BE2C (cell line): ENCODE measurements around the gene CNGA1.

Source experiments
- DNase-seq: peaks from one replicate; pipeline ENCODE4 v3.0.0-alpha.2; 2020
- H3K27me3 ChIP-seq: fragments of 250-450 bp; sonication (Bioruptor Pico); 2 replicates; pipeline ENCODE4 v1.5.1; 2020; ENCODE audit warnings: mild to moderate bottlenecking
- H3K36me3 ChIP-seq: fragments of 250-450 bp; sonication (Bioruptor Pico); 2 replicates; pipeline ENCODE4 v1.5.1; 2020; ENCODE audit warnings: mild to moderate bottlenecking
- H3K4me1 ChIP-seq: fragments of 250-450 bp; sonication (Bioruptor Pico); 2 replicates; pipeline ENCODE4 v1.5.1; 2020
- H3K4me3 ChIP-seq: 2 replicates; pipeline ENCODE4 v1.5.1; 2011; ENCODE audit warnings: low read depth, low read length
- H3K9me3 ChIP-seq: fragments of 250-450 bp; sonication (Bioruptor Pico); 2 replicates; pipeline ENCODE4 v1.5.1; 2020
- CTCF ChIP-seq: IDR thresholded peaks from 2 replicates; pipeline ENCODE4 v1.5.1; 2012; ENCODE audit warnings: mild to moderate bottlenecking, low read depth, low read length

Gene CNGA1

GRCh38 chr4:48042979-48043461, 26.5 kb upstream of the CNGA1 start:
- H3K36me3 ChIP-seq = no peaks in the 10 kb centered on the region
- DNase-seq = no peak
- no peaks in the 10 kb centered on the region for H3K9me3 ChIP-seq
- H3K4me3 ChIP-seq = no peak overlapping the region
- TF ChIP-seq CTCF = no peak
- no peaks in the 10 kb centered on the region for H3K4me1 ChIP-seq
- H3K27me3 ChIP-seq = 0 out of 2 replicates have a peak, but pooled peaks cover 8% of the 10 kb centered on the region

- Histone ChIP-seq H3K9me3 (no peaks in the 10 kb centered on the region), H3K4me3 (no peak overlapping the region), H3K27me3 (0 out of 2 replicates have a peak, but pooled peaks cover 8% of the 10 kb centered on the region), H3K4me1 (no peaks in the 10 kb centered on the region), H3K36me3 (no peaks in the 10 kb centered on the region)
- DNase-seq = no peak
- TF ChIP-seq CTCF = no peak
Observed at GRCh38 chr4:48041535-48042137, 25.2 kb upstream of the CNGA1 start.

GRCh38 chr4:48039561-48039960, 23.1 kb upstream of the CNGA1 start:
- H3K36me3 ChIP-seq = no peaks in the 10 kb centered on the region
- no peaks in the 10 kb centered on the region for H3K9me3 ChIP-seq
- no peak for DNase-seq
- no peak for TF ChIP-seq CTCF
- 0 out of 2 replicates have a peak, but pooled peaks cover 3% of the 10 kb centered on the region for H3K27me3 ChIP-seq
- no peaks in the 10 kb centered on the region for H3K4me1 ChIP-seq
- no peak overlapping the region for H3K4me3 ChIP-seq

GRCh38 chr4:48038666-48039065, 22.2 kb upstream of the CNGA1 start:
- Histone ChIP-seq H3K4me1 (no peaks in the 10 kb centered on the region), H3K27me3 (0 out of 2 replicates have a peak, but pooled peaks cover 3% of the 10 kb centered on the region), H3K9me3 (no peaks in the 10 kb centered on the region), H3K4me3 (no peak overlapping the region), H3K36me3 (no peaks in the 10 kb centered on the region)
- DNase-seq = no peak
- TF ChIP-seq CTCF = no peak

- Histone ChIP-seq H3K36me3 (no peaks in the 10 kb centered on the region), H3K4me1 (no peaks in the 10 kb centered on the region), H3K9me3 (no peaks in the 10 kb centered on the region), H3K27me3 (0 out of 2 replicates have a peak, but pooled peaks cover 3% of the 10 kb centered on the region), H3K4me3 (no peak overlapping the region)
- TF ChIP-seq CTCF = no peak
- no peak for DNase-seq
Observed at GRCh38 chr4:48037117-48037462, 20.6 kb upstream of the CNGA1 start.

- TF ChIP-seq CTCF = no peak
- Histone ChIP-seq H3K9me3 (no peaks in the 10 kb centered on the region), H3K4me1 (no peaks in the 10 kb centered on the region), H3K4me3 (no peak overlapping the region), H3K27me3 (no peaks in the 10 kb centered on the region), H3K36me3 (no peaks in the 10 kb centered on the region)
- DNase-seq = no peak
Observed at GRCh38 chr4:48035952-48036351, 19.5 kb upstream of the CNGA1 start.
